NCI-H2171 (cell line): ENCODE measurements around the gene POLR1A.

ENCODE experiments used
- DNase-seq: peaks from one replicate; lab custom pipeline; 2025; lab: John Stamatoyannopoulos, UW

Gene POLR1A

DNA sequence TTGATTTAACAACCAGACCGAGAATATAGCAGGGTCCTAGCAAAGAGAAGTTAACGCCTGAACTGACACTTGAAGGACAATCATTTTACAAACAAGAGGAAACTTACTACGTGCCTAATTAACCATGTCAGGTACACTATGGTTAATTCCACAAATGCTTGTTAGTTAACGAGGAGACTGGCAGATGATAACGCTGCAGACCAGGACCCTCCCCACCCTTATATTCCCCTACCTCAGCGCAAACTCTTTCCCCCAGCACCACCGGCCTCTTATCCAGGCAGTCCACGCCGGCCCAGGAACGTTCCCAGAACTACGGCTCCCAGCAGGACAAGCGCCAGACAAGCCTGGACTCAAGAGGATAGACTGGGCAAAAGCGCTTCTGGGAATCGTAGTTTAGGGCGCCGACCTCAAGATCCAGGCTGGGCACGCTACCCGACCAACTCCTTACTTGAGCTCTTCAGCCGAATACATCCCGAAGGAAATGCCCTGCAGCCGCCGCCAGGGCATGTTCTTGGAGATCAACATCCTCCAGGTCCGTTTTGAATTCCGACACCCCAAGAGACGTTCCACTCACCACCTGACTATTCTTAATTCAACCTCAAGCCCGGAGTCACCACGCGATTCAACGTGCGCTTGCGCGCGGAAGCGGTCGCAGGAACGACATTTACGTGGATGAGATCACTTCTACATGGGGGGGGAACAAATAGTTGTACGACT is at the start of gene POLR1A:
POLR1A (minus strand) TSS at position 635 of the 717 bp plus-strand sequence; CDS start at position 525, 110 bp downstream.
- DNase-seq = peak; percentile 90

DNA sequence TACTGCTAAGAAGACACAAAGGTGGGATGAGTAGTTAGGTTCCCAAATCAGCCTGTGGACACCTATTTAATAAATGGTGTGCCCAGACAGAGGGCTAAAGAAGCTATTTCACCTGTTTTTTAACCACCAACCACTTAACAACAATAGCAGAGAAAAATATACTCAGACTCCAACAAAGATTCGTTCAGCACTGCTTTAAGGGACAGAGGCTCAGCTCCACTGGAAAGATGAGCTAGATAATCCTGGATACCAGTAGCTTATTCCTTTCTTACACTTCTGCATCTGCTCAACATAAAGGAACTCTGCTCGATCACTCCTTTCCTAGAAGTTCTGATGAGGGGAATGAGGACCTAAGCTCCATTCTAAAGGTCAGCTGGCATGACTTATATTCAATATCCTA is 44.8 kb upstream of the POLR1A start:
- no peak for DNase-seq

DNA sequence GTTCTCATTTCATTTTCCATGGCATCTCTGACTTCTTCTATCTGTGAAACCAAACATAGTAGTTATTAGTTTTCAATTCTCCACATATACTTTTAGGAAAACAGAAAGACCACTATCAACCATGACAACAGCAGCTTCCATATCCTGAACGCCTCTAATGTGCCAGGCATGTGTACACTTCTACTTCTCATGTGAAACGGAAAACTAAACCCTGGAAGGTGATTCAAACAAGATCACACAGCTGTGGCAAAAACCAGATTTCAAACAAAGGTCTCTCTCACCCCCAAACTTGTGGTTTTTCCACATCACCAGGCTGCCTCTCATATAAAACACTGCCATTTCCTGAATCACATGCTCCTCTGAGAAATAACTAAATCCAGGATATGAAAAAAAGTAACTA is 42.1 kb upstream of the POLR1A start:
- DNase-seq = no peak

DNA sequence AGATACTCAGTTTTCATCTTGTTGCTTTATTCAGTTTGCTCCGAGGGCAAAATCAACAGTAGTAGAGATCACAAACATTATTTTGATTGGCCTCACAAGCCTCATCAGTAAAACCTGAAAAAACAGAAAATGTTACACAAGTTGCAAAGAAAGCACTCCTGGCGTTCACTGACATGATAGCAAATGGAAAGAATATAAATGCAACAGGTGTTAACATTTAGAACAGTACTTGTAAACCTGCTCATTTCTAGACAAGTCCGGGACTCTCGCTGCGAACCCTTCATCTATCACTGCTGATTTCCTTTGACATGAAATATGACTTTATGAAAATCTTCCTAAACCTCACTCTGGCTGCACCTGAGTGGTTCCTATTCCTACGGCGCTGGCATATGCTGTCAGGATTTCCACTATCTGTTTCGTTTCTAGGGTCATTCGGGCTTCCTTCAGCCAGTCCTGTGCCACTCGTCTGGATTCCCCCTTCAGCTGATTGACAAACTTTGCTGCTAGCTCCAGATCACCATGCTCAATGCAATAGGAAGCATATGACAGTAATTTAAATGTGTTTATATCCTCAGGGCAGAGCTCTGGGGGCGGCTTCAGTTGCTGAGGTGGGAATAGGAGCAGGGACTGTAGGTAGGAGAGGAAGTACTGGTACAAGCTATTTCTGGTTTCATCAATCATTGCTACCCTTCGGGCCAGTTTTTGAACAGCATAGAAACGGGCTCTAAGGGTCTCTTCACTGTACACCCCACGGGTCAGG is 38.4 kb upstream of the POLR1A start:
- DNase-seq = no peak

DNA sequence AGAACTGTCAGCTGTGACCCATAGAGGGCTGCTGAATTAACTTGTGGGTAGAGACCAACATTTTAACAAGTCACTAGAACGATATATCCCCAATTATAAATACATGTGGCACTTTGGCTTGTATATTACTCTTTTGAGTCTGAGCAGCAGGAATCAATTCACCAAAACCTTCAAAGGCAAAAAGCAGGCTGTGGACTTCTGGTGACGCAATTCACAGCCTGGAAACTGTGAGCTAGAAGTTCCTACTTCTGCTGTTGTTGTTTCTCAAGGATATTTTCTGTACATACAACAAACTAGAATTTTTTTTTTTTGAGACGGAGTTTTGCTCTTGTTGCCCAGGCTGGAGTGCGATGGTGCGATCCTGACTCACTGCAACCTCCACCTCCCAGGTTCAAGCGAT is 37.6 kb upstream of the POLR1A start:
- no peak for DNase-seq

DNA sequence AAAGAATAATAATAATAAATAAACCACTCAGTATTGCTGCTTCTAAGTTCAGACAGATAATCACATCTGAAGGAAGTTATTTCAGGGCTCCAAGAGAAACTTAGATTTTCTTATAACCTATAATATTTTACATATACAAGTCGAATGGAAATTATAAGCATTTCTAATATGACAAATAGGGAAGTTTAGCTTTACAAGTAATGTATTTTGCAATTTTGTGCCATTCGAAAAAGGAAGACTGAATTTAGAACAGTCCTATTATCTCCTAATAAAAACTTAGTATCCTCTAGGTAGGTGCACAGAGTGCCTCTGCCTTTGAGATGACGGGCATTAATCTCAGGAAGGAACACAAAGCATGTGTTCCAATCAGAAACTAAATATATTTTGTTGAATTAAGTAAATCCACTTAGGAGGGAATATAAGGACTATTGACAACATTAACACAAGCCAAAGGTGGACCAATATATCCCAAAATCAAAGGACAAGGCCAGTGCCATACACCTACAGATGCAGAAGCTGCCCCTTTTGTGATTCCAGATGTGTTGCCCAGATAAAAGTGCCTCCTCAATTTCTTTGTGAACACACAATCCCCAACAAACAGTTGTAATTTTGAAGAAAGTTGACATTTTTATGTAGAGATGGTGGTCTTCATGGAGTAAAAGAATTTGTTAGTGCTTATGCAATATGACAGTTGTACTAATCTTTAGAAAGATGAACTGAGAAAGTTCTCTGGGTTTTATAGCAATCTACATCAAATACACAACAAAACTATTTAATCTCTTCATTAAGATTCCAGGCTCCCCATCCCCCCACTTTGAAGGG is 37.0 kb upstream of the POLR1A start:
- no peak for DNase-seq

DNA sequence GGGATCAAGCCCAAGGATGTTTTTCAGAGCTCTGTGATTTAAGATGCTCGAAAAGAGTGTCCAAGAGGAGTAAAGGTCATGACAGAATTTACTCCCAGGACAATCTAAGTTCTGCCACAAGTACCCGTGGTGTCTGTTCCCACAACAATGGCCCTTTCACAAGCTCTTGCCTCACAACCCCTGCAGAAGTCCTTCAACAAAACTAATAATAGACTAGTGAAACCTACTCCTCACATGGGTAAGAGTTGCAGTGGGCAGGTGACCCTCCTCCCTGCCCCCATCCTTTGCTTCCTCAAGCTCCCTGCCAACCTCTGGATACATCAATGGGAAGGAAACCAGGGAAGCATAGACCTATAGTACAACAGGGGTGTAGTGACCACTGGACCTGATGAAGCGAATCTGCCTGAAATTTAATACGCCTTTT is 35.3 kb upstream of the POLR1A start:
- no peak for DNase-seq

DNA sequence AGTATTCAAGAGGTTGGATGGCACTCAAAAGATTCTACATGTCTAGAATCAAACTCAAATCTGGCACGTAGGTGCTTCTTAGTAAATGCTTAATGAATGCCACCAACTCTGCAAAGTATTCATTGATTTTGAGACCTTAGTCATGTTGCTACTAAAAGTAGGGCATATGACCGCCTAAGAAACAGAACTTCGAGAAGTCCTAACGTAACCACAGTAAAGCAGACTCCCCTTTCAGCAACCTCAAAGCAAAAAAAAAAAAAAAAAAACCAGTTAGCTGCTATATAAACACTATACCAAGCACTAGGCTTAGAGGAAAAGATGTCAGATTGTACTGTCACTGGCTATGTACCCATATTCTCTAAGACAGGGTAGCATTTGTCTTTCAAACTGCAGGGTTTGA is 34.3 kb upstream of the POLR1A start:
- no peak for DNase-seq

DNA sequence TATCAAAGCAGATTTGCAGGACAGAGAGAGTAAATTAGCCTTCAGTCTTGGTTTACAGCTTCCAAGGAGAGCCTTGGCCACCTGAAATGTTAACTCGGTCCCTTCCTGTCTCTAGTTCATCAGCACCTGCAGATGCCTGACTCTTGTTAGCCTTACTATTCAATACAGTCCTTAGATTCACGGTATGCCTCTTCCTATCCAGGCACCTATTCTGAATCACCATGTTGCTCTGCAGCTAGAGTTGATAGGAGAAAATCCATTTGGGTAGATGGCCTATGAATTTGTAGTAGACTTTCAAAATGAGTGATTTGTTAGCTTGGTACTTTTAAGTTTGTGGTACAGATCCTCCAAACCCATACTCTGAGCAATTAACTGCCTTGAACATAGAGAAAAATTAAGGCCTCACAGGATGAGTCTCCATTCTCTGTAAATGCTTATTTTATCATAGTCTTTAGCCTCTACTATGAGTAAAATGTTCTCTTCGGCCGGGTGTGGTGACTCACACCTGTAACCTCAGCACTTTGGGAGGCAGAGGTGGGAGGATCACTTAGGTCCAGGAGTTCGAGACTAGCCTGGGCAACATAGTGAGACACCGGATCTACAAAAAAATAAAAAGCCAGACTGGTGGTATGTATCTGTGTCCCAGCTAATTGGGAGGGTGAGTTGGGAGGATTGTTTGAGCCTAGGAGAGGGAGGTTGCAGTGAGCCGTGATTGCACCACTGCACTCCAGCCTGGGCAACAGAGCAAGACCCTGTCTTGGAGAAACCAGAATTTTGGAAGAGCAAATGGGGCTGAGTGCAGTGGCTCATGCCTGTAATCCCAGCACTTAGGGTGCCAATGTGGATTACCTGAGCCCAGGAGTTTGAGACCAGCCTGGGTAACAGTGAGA is 33.3 kb upstream of the POLR1A start:
- DNase-seq = no peak

DNA sequence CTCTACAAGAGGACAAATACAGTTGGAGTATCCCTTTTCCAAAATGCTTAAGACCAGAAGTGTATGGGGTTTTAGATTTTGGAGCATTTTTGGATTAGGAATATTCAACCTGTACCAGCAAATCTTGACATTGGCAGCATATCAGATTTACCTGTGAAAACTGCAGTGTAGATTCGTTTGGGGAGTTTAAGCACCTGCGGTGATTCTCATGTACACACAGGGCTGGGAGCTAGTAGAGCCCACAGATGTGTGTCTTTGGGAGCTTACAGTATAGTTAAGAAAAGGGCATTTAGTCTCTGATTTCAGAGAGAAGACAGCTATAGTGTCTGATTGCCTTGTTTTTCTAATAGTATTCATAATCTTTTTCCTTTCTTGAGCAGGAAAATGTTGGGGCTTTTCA is 30.5 kb upstream of the POLR1A start:
- no peak for DNase-seq

DNA sequence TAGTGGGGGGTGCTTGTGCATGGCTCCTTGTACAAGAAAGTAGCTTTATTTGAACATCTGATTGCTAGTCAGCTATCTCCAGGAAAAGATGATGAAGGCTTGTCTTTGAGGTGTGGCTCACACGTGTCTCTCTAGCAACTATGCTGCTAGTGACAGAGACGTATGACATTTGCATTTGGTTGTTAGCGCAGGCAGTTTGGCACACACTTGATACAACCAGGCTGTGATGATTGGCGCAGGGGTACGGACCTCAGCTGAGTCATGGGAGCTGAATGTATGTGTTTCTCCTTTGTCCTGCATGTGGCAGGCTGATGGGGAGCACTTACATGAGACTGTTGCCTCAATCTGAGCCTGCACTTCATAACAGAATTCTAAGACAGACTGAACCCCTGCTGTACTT is 30.0 kb upstream of the POLR1A start:
- no peak for DNase-seq

DNA sequence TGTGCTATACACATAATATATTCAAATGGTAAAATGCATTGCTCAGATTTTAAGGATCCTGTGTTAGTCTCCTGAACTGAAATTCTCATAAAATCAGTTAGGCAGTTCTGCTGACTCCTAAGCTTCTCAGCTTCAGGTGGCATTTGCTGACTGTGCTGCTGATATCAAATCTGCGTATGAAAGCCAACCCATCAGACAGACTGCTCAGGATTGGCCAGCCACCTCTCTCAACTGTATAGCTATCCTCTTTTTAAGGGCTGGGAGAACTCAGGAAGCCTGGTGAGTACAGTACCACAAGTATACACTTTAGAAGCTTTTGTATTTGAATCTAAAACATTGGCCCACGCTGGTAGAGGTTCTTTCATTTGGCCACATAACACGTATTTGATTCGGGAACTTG is 29.0 kb upstream of the POLR1A start:
- DNase-seq = no peak

DNA sequence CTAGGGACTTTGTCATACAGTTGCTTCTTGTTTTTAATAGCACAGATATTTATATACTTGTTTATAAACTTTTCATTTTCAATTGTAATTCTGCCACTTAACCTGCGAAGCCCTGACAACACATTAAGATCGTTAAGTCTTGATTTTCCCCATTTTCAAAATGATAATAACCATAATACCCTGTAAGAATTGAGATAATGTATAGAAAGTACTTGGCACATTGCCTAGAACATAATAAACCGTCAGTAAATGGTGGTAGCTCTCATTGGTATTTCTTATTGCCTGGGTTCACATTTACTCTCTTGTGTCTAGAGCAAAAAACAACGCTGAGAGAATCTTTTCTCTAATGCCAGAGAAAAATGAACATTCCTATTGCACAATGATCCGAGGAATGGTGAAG is 19.0 kb upstream of the POLR1A start:
- no peak for DNase-seq

DNA sequence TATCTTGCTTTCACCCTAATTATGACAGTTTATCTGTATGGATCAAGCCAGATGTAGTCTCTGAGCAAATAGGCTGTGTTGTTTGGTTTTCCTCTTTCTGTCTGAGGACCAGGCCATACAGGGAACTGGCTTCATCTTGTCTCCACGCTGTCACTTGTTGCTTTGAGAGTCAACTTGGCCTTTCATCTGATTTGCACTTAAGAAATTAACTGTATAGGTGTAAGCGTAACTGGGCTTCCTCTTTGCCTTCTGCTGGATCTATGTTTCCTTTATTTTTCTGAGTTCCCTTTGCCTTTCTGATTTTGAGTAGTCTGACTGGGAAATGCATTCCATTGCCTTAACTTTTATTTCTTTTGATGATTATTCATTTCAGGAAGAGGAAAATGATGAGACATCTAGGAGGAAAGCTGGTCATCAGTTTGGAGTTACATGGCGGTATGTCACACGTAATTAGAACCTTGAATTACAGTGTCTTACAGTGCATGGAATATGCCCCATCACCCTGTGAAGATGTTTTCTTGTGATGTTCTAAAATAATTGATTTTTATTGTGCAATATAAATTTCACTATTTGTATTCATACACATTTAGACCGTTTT is 17.7 kb upstream of the POLR1A start:
- no peak for DNase-seq

DNA sequence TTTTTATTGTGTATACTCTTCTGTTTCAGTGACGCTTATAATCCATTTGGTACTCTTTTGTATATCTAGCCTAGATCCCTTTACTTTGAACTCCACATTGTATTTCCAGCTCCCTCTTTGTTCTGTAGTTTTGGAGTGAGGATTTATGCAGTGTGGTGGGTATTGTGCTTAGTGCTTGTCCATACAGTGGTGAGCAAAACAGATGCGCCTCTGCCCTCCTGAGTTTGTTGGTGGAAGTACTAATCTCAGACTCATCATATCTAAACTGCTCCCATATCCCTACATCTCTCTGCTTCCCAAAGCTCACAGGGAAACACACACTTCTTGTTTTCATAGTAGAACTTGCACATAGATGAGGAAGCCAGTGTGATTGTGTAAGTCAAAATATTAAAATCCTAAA is 12.4 kb upstream of the POLR1A start:
- DNase-seq = no peak

DNA sequence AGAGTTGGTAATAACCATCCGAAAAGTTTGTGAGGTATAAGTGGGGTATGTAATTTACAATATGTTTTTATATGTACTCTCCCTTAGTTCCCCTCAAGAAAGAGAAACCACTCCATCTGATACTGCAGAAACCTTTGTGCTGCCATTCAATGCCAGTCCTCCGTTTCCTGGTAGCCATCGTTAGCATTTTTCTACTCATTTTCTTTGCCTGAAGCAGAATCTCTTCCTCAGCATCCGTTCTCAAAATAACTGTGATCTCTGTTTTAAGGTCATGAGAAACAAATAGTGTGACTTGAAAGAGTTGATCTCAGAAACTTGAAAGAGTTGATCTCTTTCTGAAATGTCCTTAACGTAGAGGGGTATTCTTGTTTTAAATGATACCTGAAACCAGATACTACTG is 1.3 kb upstream of the POLR1A start:
- DNase-seq = no peak

DNA sequence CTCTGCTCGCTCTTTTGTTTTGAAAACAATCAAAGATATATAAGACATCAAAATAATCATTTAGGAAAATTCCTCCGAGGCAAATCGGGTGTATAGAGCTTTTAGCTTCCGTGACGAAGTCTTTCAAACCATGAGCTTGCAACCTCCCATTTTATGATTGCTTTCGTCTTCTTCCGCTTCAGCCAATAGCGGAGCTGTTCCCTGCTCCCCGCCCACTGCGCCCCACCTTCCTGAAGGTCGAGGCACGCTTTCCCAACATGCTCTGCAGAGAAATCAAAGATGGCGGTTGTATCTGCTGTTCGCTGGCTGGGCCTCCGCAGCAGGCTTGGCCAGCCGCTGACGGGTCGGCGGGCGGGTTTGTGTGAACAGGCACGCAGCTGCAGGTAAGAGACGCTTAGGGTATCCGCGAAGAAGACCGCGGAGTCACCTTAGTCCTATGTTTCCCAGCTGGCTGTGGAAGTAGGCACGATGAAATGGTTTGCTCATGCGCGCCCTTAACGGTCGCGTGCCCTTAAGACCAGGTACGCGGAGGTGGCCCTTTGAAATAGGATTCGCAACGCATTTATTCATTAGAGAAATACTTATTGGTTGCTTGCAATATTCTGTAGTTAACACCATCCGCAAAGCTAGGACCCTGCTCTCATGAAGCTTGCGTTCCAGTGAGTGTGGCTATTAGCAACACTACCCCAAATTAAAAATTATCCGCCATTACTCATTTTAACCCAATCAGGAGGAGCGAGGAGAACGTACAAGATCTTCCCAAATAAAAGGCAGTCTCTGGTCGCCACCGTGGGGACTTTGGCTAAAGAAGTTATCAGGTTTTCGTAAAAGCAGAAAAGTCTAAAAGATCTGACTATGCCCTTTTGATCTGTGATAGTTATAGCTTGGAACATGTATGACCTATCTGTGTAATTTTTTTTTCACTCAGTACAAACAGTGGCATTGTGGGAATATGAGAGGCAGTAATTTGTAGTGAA is 571 bp upstream of the POLR1A start, which contains the start of gene PTCD3:
PTCD3 (plus strand) TSS at position 267 of the 977 bp plus-strand sequence; CDS start at position 280, 13 bp downstream.
- DNase-seq = peak; percentile 94

DNA sequence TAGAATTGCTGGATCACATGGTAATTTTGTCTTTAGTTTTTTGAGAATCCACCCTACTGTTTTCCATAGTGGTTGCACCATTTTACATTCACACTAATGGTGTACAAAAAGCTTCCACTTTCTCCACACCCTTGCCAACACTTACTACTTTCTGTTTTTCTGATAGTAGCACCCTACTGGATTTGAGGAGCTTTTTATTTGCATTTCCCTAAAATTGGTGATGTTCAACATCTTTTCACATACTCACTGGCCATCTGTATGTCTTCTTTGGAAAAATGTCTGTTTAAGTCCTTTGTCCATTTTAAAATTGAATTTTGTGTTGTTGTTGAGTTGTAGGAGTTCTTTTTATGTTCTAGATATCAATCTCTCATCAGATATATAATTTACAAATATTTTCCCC is 3.5 kb downstream of the POLR1A start:
- DNase-seq = no peak

DNA sequence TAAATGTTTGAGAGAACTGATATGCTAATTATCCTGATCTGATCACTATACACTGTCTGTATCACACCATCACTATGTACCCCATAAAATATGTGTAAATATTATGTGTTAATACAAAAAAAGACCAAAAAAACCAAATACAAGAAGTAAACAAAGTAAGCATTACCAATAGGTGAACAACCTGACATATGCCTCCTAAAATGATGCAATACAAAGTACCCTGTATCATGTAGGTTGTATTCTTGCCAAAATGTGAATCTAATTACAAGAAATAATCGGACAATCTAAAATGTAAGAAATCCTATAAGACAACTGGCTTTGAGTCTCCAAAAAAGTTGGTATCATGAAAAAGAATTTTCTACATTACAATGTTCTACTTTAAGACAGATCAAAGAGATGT is 7.8 kb downstream of the POLR1A start:
- no peak for DNase-seq
